ENCODE results near the gene UST.

- TF ChIP-seq CTCF (IDR thresholded peaks at IDR 0.05), result no peak
- TF ChIP-seq EZH2phosphoT487 (IDR thresholded peaks at IDR 0.05), result no peak
- TF ChIP-seq EZH2 (IDR thresholded peaks at IDR 0.05), result no peak
These were observed 232.4 kb downstream of the UST start for GRCh38 chr6:148979014-148979901.
